GM12801 (cell line): Measurements from ENCODE around the gene RUNX2.

Experiments
- CTCF ChIP-seq: IDR thresholded peaks from one replicate; pipeline ENCODE4 v1.5.1; 2011; ENCODE audit warnings: control low read depth; ENCODE audit not compliant: insufficient read length; ENCODE audit errors: extremely low read depth

Gene RUNX2

GRCh38 chr6:45545416-45545815 lies 217.3 kb downstream of the RUNX2 start:
- TF ChIP-seq CTCF, result no peak

GRCh38 chr6:45548657-45549515 lies 220.8 kb downstream of the RUNX2 start:
- no peak for TF ChIP-seq CTCF

DNA sequence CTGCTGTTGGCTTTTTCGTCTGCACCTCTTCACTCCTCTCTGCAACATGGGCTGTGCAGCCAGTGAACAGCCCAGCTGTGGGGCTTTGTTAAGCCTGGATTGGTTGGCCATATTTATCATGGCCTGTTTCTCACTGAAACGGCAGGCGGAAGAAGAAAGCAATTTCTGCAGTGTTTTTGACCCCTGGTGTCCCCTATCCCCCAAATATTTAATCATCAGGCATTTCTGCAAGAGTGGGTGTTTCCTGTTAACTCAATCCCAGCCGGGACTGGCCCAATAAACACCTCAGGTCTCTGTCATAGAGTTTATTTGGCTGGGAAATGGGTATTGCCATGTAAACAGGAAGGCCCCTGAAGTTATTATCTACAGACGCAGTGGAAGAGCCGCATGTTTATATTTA lies 224.4 kb downstream of the RUNX2 start:
- TF ChIP-seq CTCF, result no peak

DNA sequence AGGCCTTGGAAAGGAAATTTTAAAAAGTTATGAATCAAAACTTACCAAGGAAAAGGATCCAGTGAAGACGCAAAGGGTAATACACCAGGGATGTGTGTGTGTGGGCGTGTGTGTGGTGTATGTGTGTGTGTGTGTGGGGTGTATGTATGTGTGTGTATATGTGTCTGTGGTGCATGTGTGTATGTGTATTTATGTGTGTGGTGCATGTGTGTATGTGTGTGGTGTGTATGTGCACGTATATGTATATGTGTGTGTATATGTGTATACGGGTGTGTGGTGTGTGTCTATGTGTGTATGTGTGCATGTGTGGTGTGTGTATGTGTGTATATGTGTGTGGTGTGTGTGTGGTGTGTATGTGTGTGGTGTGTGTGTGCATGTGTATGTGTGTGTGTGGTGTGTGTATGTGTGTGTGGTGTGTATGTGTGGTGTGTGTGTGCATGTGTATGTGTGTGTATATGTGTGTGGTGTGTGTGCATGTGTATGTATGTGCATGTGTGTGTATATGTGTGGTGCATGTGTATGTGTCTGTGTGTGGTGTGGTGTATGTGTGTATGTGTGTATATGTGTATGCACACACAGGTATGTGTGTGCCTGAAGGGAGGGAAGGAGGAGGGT lies 225.7 kb downstream of the RUNX2 start:
- TF ChIP-seq CTCF, result no peak

- TF ChIP-seq CTCF, result no peak
Observed at GRCh38 chr6:45554591-45554990, 226.5 kb downstream of the RUNX2 start.

GRCh38 chr6:45555981-45556771 lies 228.0 kb downstream of the RUNX2 start:
- no peak for TF ChIP-seq CTCF

- TF ChIP-seq CTCF, result no peak
Observed at GRCh38 chr6:45556828-45557227, 228.7 kb downstream of the RUNX2 start.
